Tibial nerve (tissue), 4 donors: ENCODE results near the gene MAGEF1. TPM values are rescaled to one million over a fixed set of nuclear protein-coding genes. Genes with fewer than 3 reads are reported as not detected.

Experiments used
- DNase-seq, 2 donors: peaks; one replicate each; pipeline ENCODE4 v3.0.0-alpha.2; 2019; ENCODE audit warnings: low spot score in 2 of 2
- H3K27ac ChIP-seq, 4 donors: fragments of 200-600 bp; sonication (generic) in 3 of 4; one replicate each; pipeline ENCODE4 v1.5.1; 2017 to 2019; ENCODE audit warnings: mild to moderate bottlenecking in 1 of 4
- H3K27me3 ChIP-seq, 2 donors: fragments of 200-600 bp; sonication (generic) in 1 of 2; one replicate each; pipeline versions ENCODE4 v1.5.1 to v1.6.0; 2017 to 2019
- H3K36me3 ChIP-seq, 3 donors: fragments of 200-600 bp; sonication (generic); one replicate each; pipeline ENCODE4 v1.5.1; 2018 to 2019
- H3K4me1 ChIP-seq, 4 donors: fragments of 200-600 bp; sonication (generic) in 3 of 4; one replicate each; pipeline ENCODE4 v1.5.1; 2017 to 2019
- H3K4me3 ChIP-seq, 4 donors: fragments of 200-600 bp; sonication (generic) in 3 of 4; one replicate each; pipeline ENCODE4 v1.5.1; 2017 to 2019; ENCODE audit warnings: mild to moderate bottlenecking in 1 of 4, moderate library complexity in 1 of 4
- H3K9me3 ChIP-seq, 4 donors: fragments of 200-600 bp; sonication (generic) in 3 of 4; one replicate each; pipeline ENCODE4 v1.5.1; 2017 to 2019
- CTCF ChIP-seq, 5 experiments: fragments of 200-600 bp in 3 of 5; fragments of 450-650 bp in 2 of 5; sonication (generic) in 3 of 5; IDR thresholded peaks; one replicate each; pipeline ENCODE4 v1.5.1; 2016 to 2019; ENCODE audit warnings: antibody characterized with exemption in 5 of 5, mild to moderate bottlenecking in 3 of 5, moderate library complexity in 2 of 5
- EP300 ChIP-seq, 2 donors: sonication (generic); formaldehyde crosslinking; IDR thresholded peaks; one replicate each; pipeline ENCODE4 v1.6.1; 2017; ENCODE audit warnings: antibody characterized with exemption in 2 of 2, mild to moderate bottlenecking in 1 of 2
- POLR2A ChIP-seq, 2 donors: fragments of 450-650 bp; IDR thresholded peaks; one replicate each; pipeline ENCODE4 v1.6.1; 2017; ENCODE audit warnings: antibody characterized with exemption in 2 of 2, mild to moderate bottlenecking in 2 of 2, moderate library complexity in 2 of 2
- WGBS, 2 donors: methylation state at CpG; one replicate each; pipeline ENCODE4 v1.1.5; 2018; 5-methylcytosine and 5-hydroxymethylcytosine counted together
- total RNA-seq, 4 donors: library from RNA; depleted of rRNA; stranded (reverse); fragments of >200 nt; gene quantifications; one replicate each; pipeline ENCODE4 v1.1.0, GENCODE V29; 2016

Gene MAGEF1
- total RNA-seq, 4 donors from 2014 or later = 29.6 to 48.1 (median 42.4) TPM

DNA sequence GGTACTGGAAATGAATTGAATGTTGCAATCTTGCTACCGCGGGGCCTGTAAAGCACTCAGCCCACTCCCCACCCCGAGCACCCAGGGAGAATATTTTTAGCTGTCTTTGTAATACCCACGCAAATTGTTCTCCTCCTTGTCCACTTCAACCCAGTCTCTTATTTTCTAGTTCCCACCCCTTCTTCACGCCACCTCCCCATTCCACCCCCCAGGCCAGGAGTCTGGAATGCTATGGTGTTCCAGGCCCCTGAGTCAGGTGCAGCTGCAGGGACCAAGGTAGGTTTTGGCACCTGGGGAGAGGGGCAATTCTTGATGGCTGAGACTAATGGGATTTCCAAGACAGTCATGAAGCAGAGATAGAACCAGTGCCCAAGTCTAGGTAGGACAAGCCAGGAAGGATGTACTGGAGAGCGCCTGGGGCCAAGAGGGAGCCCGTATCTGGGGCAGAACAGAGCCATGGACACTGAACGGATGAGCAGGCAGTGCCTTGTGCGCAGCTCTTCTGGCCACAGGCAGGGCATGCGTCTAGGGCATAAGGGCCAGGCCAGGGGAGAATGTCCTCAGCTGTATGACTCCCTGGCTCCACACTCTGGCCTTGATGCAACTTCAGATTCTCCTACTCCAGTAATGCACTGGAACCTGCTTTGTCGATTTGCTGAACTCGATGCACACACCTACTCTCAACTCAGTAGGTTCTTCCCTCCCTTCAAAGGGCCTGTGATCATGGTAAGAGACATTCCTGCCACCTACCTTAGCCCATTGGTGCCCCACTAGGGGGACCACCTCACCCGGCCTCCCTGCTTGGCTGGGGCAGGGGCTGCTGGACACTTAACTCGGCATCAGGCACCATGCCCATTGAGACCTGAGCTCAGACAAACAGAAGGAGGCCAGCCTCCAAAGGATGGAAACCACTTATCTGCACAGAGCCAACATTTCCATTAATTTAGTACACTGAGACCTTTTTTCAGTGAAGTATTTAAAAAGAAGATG lies 34.6 kb upstream of the MAGEF1 start:
- peaks cover 0 to 4% of the 10 kb centered on the region in 2 donors for H3K27me3 ChIP-seq
- no peak overlapping the region for H3K27ac ChIP-seq
- no peaks in the 10 kb centered on the region for H3K36me3 ChIP-seq
- TF ChIP-seq POLR2A (IDR thresholded peaks at IDR 0.05) = no peak
- WGBS, 2 donors = 76 to 83% methylated on average over 12 to 14 of the region's 14 CpGs
- no peak overlapping the region for H3K4me3 ChIP-seq
- no peaks in the 10 kb centered on the region for H3K4me1 ChIP-seq
- DNase-seq = no peak
- H3K9me3 ChIP-seq = no peaks in the 10 kb centered on the region

GRCh38 chr3:184745526-184745925 lies 33.7 kb upstream of the MAGEF1 start:
- H3K27me3 ChIP-seq = peaks cover 0 to 4% of the 10 kb centered on the region in 2 donors
- WGBS, 2 donors = 79 to 80% methylated on average over 11 of the region's 11 CpGs
- H3K4me3 ChIP-seq = no peak overlapping the region

GRCh38 chr3:184743248-184743647 lies 31.4 kb upstream of the MAGEF1 start:
- Histone ChIP-seq H3K4me1 (peaks cover 0 to under 1% (median 0%) of the 10 kb centered on the region in 4 donors), H3K27ac (no peak overlapping the region), H3K9me3 (no peaks in the 10 kb centered on the region), H3K36me3 (no peaks in the 10 kb centered on the region), H3K4me3 (no peak overlapping the region), H3K27me3 (peaks cover 0 to under 1% of the 10 kb centered on the region in 2 donors)
- TF ChIP-seq EP300 (IDR thresholded peaks at IDR 0.05) (no peak), CTCF (IDR thresholded peaks at IDR 0.05) (no peak), POLR2A (IDR thresholded peaks at IDR 0.05) (no peak)
- WGBS, 2 donors = 92 to 93% methylated on average over 3 of the region's 3 CpGs
- no peak for DNase-seq

More at GRCh38 chr3:184745526-184745925, 33.7 kb upstream of the MAGEF1 start:
- Histone ChIP-seq H3K36me3 (no peaks in the 10 kb centered on the region), H3K4me1 (no peaks in the 10 kb centered on the region), H3K9me3 (no peaks in the 10 kb centered on the region), H3K27ac (no peak overlapping the region)
- no peak for DNase-seq
- no peak for TF ChIP-seq POLR2A (IDR thresholded peaks at IDR 0.05)
- no peak for TF ChIP-seq CTCF (IDR thresholded peaks at IDR 0.05)
- no peak for TF ChIP-seq EP300 (IDR thresholded peaks at IDR 0.05)

DNA sequence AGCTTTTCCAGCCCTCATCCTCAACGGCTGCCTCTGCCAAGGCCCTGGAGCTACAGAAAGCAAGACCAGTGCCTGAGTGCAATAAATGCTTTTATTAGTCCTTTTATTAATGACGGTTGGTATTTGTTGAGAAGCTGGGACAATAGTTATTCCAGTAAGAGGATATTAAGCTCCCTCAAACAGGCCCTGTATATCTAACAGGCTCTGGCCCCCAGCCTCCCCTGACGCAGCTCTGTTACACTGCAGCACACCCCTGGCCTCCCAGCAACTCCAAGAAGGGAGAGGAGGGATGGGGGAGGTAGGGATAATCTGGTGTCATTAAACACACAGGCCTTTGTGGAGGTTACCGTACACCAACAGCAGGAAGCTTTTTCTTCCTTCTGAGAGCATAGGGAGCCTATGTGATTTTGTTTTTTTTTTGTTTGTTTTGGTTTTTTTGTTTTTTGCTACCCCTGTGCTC lies 30.8 kb upstream of the MAGEF1 start:
- Histone ChIP-seq H3K36me3 (no peaks in the 10 kb centered on the region), H3K4me3 (no peak overlapping the region), H3K27me3 (no peaks in the 10 kb centered on the region), H3K9me3 (no peaks in the 10 kb centered on the region), H3K4me1 (peaks cover 0 to 6% (median 0%) of the 10 kb centered on the region in 4 donors), H3K27ac (no peak overlapping the region)
- no peak for DNase-seq
- 40 to 43% methylated on average over 4 of the region's 4 CpGs for WGBS, 2 donors
- TF ChIP-seq EP300 (IDR thresholded peaks at IDR 0.05) = no peak

DNA sequence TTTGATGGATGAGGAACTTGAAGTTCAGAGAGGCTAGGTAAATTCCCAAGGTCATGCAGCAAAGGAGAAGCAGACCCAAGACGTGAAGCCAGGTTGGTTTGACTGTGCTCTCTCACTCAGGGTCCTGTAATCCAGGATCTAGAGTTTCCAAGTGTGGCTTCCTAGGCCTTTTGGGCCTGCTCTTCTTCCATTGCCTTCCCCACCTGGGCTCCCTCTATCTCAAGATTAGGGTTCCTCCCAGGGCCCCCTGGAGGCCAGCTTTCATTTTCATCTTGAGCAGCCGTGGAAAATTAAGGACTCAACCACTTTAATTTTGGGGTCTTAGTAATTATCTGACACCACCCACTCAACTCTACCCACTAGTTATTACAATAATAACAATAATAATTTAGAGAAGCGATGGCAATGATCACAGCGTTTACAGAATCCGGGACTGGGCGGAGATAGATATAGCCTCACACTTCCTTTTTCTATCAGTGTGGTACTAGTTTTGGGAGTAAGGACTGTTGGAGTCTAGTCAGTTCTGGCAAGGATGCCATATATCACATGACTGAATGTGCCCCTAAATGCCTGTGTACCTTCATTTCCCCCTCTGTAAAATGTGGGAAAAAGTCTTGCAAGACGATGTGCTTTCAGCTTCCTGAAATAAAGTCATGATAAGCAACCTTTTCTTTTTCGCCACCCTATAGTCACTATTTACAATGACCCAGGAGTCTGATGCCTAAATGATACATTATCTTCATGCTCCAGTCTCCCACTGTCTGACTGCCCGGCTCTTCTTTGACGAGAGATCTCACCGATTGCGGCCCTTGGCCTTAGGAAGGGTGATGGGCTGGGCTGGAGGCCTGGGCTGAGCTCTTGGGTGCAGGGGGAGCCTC lies 30.2 kb upstream of the MAGEF1 start:
- Histone ChIP-seq H3K27me3 (no peaks in the 10 kb centered on the region), H3K9me3 (no peaks in the 10 kb centered on the region), H3K36me3 (no peaks in the 10 kb centered on the region), H3K4me1 (peaks cover 0 to 6% (median 0%) of the 10 kb centered on the region in 4 donors), H3K4me3 (no peak overlapping the region), H3K27ac (no peak overlapping the region)
- DNase-seq = no peak
- 75 to 76% methylated on average over 12 of the region's 12 CpGs for WGBS, 2 donors
- TF ChIP-seq CTCF (IDR thresholded peaks at IDR 0.05) = no peak
- no peak for TF ChIP-seq EP300 (IDR thresholded peaks at IDR 0.05)
- no peak for TF ChIP-seq POLR2A (IDR thresholded peaks at IDR 0.05)
